GM21717 (cell line): Measurements from ENCODE around the gene H6PD.

Source experiments
- ATAC-seq: cut with Tn5 transposase; IDR thresholded peaks from one replicate; pipeline ENCODE4 v1.9.1; 2021; ENCODE audit warnings: mild to moderate bottlenecking, moderate library complexity; ENCODE audit not compliant: unreplicated experiment

The H6PD gene

GRCh38 chr1:9234223-9235095 lies at the start of gene H6PD:
Gene H6PD (plus strand): TSS chr1:9234774. CDS start chr1:9244935, 10,161 bp downstream.
- ATAC-seq: peak; percentile 66

- ATAC-seq: no peak
Observed at GRCh38 chr1:9186082-9186859, 48.3 kb upstream of the H6PD start.

- no peak for ATAC-seq
Observed at GRCh38 chr1:9187004-9187403, 47.6 kb upstream of the H6PD start.

GRCh38 chr1:9190234-9190633 lies 44.3 kb upstream of the H6PD start:
- ATAC-seq: no peak

- ATAC-seq: no peak
Observed at GRCh38 chr1:9191231-9191630, 43.3 kb upstream of the H6PD start.

GRCh38 chr1:9192578-9193232 lies 41.9 kb upstream of the H6PD start:
- no peak for ATAC-seq

- no peak for ATAC-seq
Observed at GRCh38 chr1:9193233-9193625, 41.3 kb upstream of the H6PD start.

- no peak for ATAC-seq
Observed at GRCh38 chr1:9194024-9194423, 40.5 kb upstream of the H6PD start.

GRCh38 chr1:9195651-9196050 lies 38.9 kb upstream of the H6PD start:
- no peak for ATAC-seq

GRCh38 chr1:9196129-9197040 lies 38.2 kb upstream of the H6PD start:
- peak; percentile 61 for ATAC-seq

- no peak for ATAC-seq
Observed at GRCh38 chr1:9197186-9198099, 37.1 kb upstream of the H6PD start.

- no peak for ATAC-seq
Observed at GRCh38 chr1:9198538-9199361, 35.8 kb upstream of the H6PD start.

GRCh38 chr1:9200441-9200840 lies 34.1 kb upstream of the H6PD start:
- ATAC-seq: no peak

- no peak for ATAC-seq
Observed at GRCh38 chr1:9201401-9202239, 33.0 kb upstream of the H6PD start.

GRCh38 chr1:9202240-9202870 lies 32.2 kb upstream of the H6PD start:
- ATAC-seq: no peak

GRCh38 chr1:9203511-9203982 lies 31.0 kb upstream of the H6PD start:
- ATAC-seq: no peak

- no peak for ATAC-seq
Observed at GRCh38 chr1:9204156-9204720, 30.3 kb upstream of the H6PD start.
